Suprapubic skin (tissue), 4 donors: ENCODE measurements around the gene SLC35D1. TPM values are rescaled to one million over a fixed set of nuclear protein-coding genes. Genes with fewer than 3 reads are reported as not detected.

Experiments
- DNase-seq, 2 donors: peaks; one replicate each; pipeline ENCODE4 v3.0.0-alpha.2; 2019; ENCODE audit warnings: low spot score in 2 of 2
- H3K27ac ChIP-seq: fragments of 200-600 bp; sonication (generic); one replicate; pipeline ENCODE4 v1.5.1; 2019
- H3K27me3 ChIP-seq: fragments of 200-600 bp; sonication (generic); one replicate; pipeline ENCODE4 v1.5.1; 2019
- H3K36me3 ChIP-seq: fragments of 200-600 bp; sonication (generic); one replicate; pipeline ENCODE4 v1.5.1; 2019
- H3K4me1 ChIP-seq: fragments of 200-600 bp; sonication (generic); one replicate; pipeline ENCODE4 v1.5.1; 2019
- H3K4me3 ChIP-seq: fragments of 200-600 bp; sonication (generic); one replicate; pipeline ENCODE4 v1.5.1; 2019; ENCODE audit warnings: mild to moderate bottlenecking
- H3K9me3 ChIP-seq: fragments of 200-600 bp; sonication (generic); one replicate; pipeline ENCODE4 v1.5.1; 2019
- CTCF ChIP-seq, 2 donors: fragments of 200-600 bp in 1 of 2; fragments of 450-650 bp in 1 of 2; sonication (generic) in 1 of 2; IDR thresholded peaks; one replicate each; pipeline ENCODE4 v1.5.1; 2016 to 2019; ENCODE audit warnings: antibody characterized with exemption in 2 of 2, mild to moderate bottlenecking in 1 of 2, moderate library complexity in 1 of 2
- EP300 ChIP-seq: sonication (generic); formaldehyde crosslinking; IDR thresholded peaks from one replicate; pipeline ENCODE4 v1.6.1; 2017; ENCODE audit warnings: antibody characterized with exemption
- POLR2A ChIP-seq, 2 donors: fragments of 450-650 bp; IDR thresholded peaks; one replicate each; pipeline ENCODE4 v1.6.1; 2017; ENCODE audit warnings: antibody characterized with exemption in 2 of 2, mild to moderate bottlenecking in 2 of 2, moderate library complexity in 2 of 2
- POLR2AphosphoS5 ChIP-seq, 3 donors: sonication (generic); formaldehyde crosslinking; IDR thresholded peaks; one replicate each; pipeline ENCODE4 v1.6.1; 2017; ENCODE audit warnings: antibody characterized with exemption in 3 of 3
- WGBS: methylation state at CpG from one replicate; pipeline ENCODE4 v1.1.5; 2018; 5-methylcytosine and 5-hydroxymethylcytosine counted together
- total RNA-seq, 4 donors: library from RNA; depleted of rRNA; stranded (reverse); fragments of >200 nt; gene quantifications; one replicate each; pipeline ENCODE4 v1.1.0, GENCODE V29; 2016

Gene SLC35D1
- total RNA-seq, 4 donors from 2014 or later = 11.3 to 20.3 (median 17.4) TPM

GRCh38 chr1:67051196-67051595 is 2.8 kb downstream of the SLC35D1 start:
- Histone ChIP-seq H3K27ac (no peak overlapping the region), H3K4me1 (peaks cover 33% of the 10 kb centered on the region), H3K9me3 (no peaks in the 10 kb centered on the region), H3K27me3 (no peaks in the 10 kb centered on the region), H3K4me3 (no peak overlapping the region), H3K36me3 (peaks cover 32% of the 10 kb centered on the region)
- no peak for TF ChIP-seq CTCF (IDR thresholded peaks at IDR 0.05)
- no peak for TF ChIP-seq EP300
- TF ChIP-seq POLR2AphosphoS5 (IDR thresholded peaks at IDR 0.05) = no peak
- no peak for TF ChIP-seq POLR2A (IDR thresholded peaks at IDR 0.05)
- DNase-seq = no peak
- 58% methylated on average over 4 of the region's 4 CpGs for WGBS

- Histone ChIP-seq H3K27ac (no peak overlapping the region), H3K4me1 (no peaks in the 10 kb centered on the region), H3K9me3 (no peaks in the 10 kb centered on the region), H3K4me3 (no peak overlapping the region), H3K36me3 (peaks cover 79% of the 10 kb centered on the region), H3K27me3 (no peaks in the 10 kb centered on the region)
- TF ChIP-seq POLR2AphosphoS5 (IDR thresholded peaks at IDR 0.05) = no peak
- no peak for TF ChIP-seq POLR2A (IDR thresholded peaks at IDR 0.05)
- TF ChIP-seq CTCF (IDR thresholded peaks at IDR 0.05) = no peak
- no peak for TF ChIP-seq EP300
- DNase-seq = no peak
- WGBS = 88% methylated on average over 4 of the region's 4 CpGs
These were observed 9.2 kb downstream of the SLC35D1 start for GRCh38 chr1:67044631-67045270.

GRCh38 chr1:67043366-67043765 is 10.6 kb downstream of the SLC35D1 start:
- no peak for DNase-seq
- H3K9me3 ChIP-seq = no peaks in the 10 kb centered on the region
- H3K36me3 ChIP-seq = peaks cover 81% of the 10 kb centered on the region
- no peaks in the 10 kb centered on the region for H3K27me3 ChIP-seq
- H3K4me3 ChIP-seq = no peak overlapping the region
- TF ChIP-seq EP300 = no peak
- H3K27ac ChIP-seq = no peak overlapping the region
- no peaks in the 10 kb centered on the region for H3K4me1 ChIP-seq
- WGBS = 87% methylated on average over 3 of the region's 3 CpGs

GRCh38 chr1:67041841-67042503 is 12.0 kb downstream of the SLC35D1 start:
- WGBS = 74% methylated on average over 5 of the region's 5 CpGs
- Histone ChIP-seq H3K27ac (no peak overlapping the region), H3K36me3 (peaks cover 78% of the 10 kb centered on the region)

GRCh38 chr1:67040405-67040804 is 13.5 kb downstream of the SLC35D1 start:
- no peak for TF ChIP-seq POLR2A (IDR thresholded peaks at IDR 0.05)
- TF ChIP-seq CTCF (IDR thresholded peaks at IDR 0.05) = no peak
- TF ChIP-seq POLR2AphosphoS5 (IDR thresholded peaks at IDR 0.05) = no peak
- TF ChIP-seq EP300 = no peak

More at GRCh38 chr1:67041841-67042503, 12.0 kb downstream of the SLC35D1 start:
- Histone ChIP-seq H3K9me3 (no peaks in the 10 kb centered on the region), H3K27me3 (no peaks in the 10 kb centered on the region), H3K4me1 (no peaks in the 10 kb centered on the region), H3K4me3 (no peak overlapping the region)
- DNase-seq = no peak
- TF ChIP-seq POLR2A (IDR thresholded peaks at IDR 0.05) (no peak), CTCF (IDR thresholded peaks at IDR 0.05) (no peak), EP300 (no peak), POLR2AphosphoS5 (IDR thresholded peaks at IDR 0.05) (no peak)

More at GRCh38 chr1:67040405-67040804, 13.5 kb downstream of the SLC35D1 start:
- H3K27ac ChIP-seq = no peak overlapping the region
- no peak overlapping the region for H3K4me3 ChIP-seq
- no peaks in the 10 kb centered on the region for H3K4me1 ChIP-seq
- WGBS = 91% methylated on average over 1 of the region's 1 CpG
- H3K27me3 ChIP-seq = no peaks in the 10 kb centered on the region
- peaks cover 63% of the 10 kb centered on the region for H3K36me3 ChIP-seq
- H3K9me3 ChIP-seq = no peaks in the 10 kb centered on the region
- DNase-seq = no peak
